Neural progenitor cell (in vitro differentiated cells): ENCODE results near the gene ABHD3. TPM values are rescaled to one million over a fixed set of nuclear protein-coding genes. Genes with fewer than 3 reads are reported as not detected.
A peak's percentile ranks its signal among the peaks of the same experiment; 100 is the strongest.

ENCODE experiments used
- DNase-seq: peaks from one replicate; pipeline ENCODE4 v3.0.0-alpha.2; 2016; ENCODE audit warnings: low spot score
- H2AFZ ChIP-seq: fragments of 200-600 bp; sonication (generic); replicated peaks from 2 replicates; pipeline ENCODE4 v1.6.1; 2016; ENCODE audit warnings: antibody characterized with exemption
- H3F3A ChIP-seq: fragments of 200-600 bp; sonication (generic); 2 replicates; pipeline ENCODE4 v1.6.1; 2016; ENCODE audit warnings: antibody characterized with exemption, low read depth
- H3K27ac ChIP-seq: fragments of 200-600 bp; sonication (generic); 2 replicates; pipeline ENCODE4 v1.5.1; 2016; ENCODE audit warnings: mild to moderate bottlenecking
- H3K27me3 ChIP-seq: fragments of 200-600 bp; sonication (generic); 2 replicates; pipeline ENCODE4 v1.6.1; 2016; ENCODE audit warnings: mild to moderate bottlenecking, moderate library complexity
- H3K36me3 ChIP-seq: fragments of 200-600 bp; sonication (generic); 2 replicates; pipeline ENCODE4 v1.5.1; 2016
- H3K4me1 ChIP-seq: fragments of 200-600 bp; sonication (generic); 2 replicates; pipeline ENCODE4 v1.6.1; 2016; ENCODE audit warnings: mixed run types
- H3K4me2 ChIP-seq: fragments of 200-600 bp; sonication (generic); 2 replicates; pipeline ENCODE4 v1.6.1; 2016
- H3K4me3 ChIP-seq: fragments of 200-600 bp; sonication (generic); 2 replicates; pipeline ENCODE4 v1.5.1; 2016
- H3K79me2 ChIP-seq: fragments of 200-600 bp; sonication (generic); 2 replicates; pipeline ENCODE4 v1.6.1; 2016; ENCODE audit warnings: low read depth
- H3K9ac ChIP-seq: fragments of 200-600 bp; sonication (generic); 2 replicates; pipeline ENCODE4 v1.6.1; 2016
- H3K9me3 ChIP-seq: fragments of 200-600 bp; sonication (generic); 2 replicates; pipeline ENCODE4 v1.5.1; 2016; ENCODE audit warnings: low read depth
- H4K20me1 ChIP-seq: fragments of 200-600 bp; sonication (generic); 2 replicates; pipeline ENCODE4 v1.6.1; 2016; ENCODE audit warnings: low read depth
- H3K27ac Mint-ChIP-seq: 3 replicates; pipeline ENCODE4 v1.8.0; 2021; ENCODE audit warnings: mixed read lengths
- H3K27me3 Mint-ChIP-seq: 2 replicates; pipeline ENCODE4 v1.8.0; 2022; ENCODE audit warnings: low read depth, mild to moderate bottlenecking, inconsistent platforms, moderate library complexity, mixed read lengths; ENCODE audit not compliant: insufficient read depth
- H3K36me3 Mint-ChIP-seq: 3 replicates; pipeline ENCODE4 v1.8.0; 2021; ENCODE audit warnings: mixed read lengths
- H3K4me1 Mint-ChIP-seq: 3 replicates; pipeline ENCODE4 v1.8.0; 2021; ENCODE audit warnings: mixed read lengths
- H3K4me3 Mint-ChIP-seq: 3 replicates; pipeline ENCODE4 v1.8.0; 2021; ENCODE audit warnings: mild to moderate bottlenecking, moderate library complexity, mixed read lengths
- H3K9me3 Mint-ChIP-seq: 3 replicates; pipeline ENCODE4 v1.8.0; 2020; ENCODE audit warnings: mixed read lengths
- CTCF ChIP-seq: fragments of 200-600 bp; sonication (generic); IDR thresholded peaks from 2 replicates; pipeline ENCODE4 v1.5.1; 2017; ENCODE audit warnings: antibody characterized with exemption, mild to moderate bottlenecking
- EZH2 ChIP-seq: fragments of 200-600 bp; sonication (generic); IDR thresholded peaks from 2 replicates; pipeline ENCODE4 v1.6.1; 2017; ENCODE audit warnings: antibody characterized with exemption, mild to moderate bottlenecking, moderate library complexity
- EZH2phosphoT487 ChIP-seq: fragments of 200-600 bp; sonication (generic); IDR thresholded peaks from 2 replicates; pipeline ENCODE4 v1.6.1; 2017; ENCODE audit warnings: antibody characterized with exemption
- total RNA-seq: library from RNA; depleted of rRNA; stranded (reverse); fragments of >200 nt; gene quantifications from 2 replicates; pipeline ENCODE4 v1.2.3, GENCODE V29; 2015; ENCODE audit warnings: low replicate concordance

Gene ABHD3
- total RNA-seq, 1 donor from 2014 or later, result 21.0 TPM

GRCh38 chr18:21702602-21703001 is 2.0 kb downstream of the ABHD3 start:
- Mint-ChIP-seq H3K27me3 (peaks cover 4% of the 10 kb centered on the region), H3K4me1 (peaks cover 13% of the 10 kb centered on the region), H3K4me3 (peak overlapping the region; percentile 92), H3K9me3 (peaks cover 10% of the 10 kb centered on the region), H3K27ac (no peak overlapping the region), H3K36me3 (peaks cover 15% of the 10 kb centered on the region)
- H3K36me3 ChIP-seq, result no peaks in the 10 kb centered on the region
- peaks cover 4% of the 10 kb centered on the region for H3K4me1 ChIP-seq
- peaks cover 14% of the 10 kb centered on the region for H3K27me3 ChIP-seq
- H3K4me3 ChIP-seq, result no peak overlapping the region
- no peak for TF ChIP-seq CTCF
- no peak for TF ChIP-seq EZH2
- TF ChIP-seq EZH2phosphoT487, result no peak
- H3F3A ChIP-seq, result peaks cover 27% of the 10 kb centered on the region
- H3K4me2 ChIP-seq, result peak overlapping the region; percentile 76
- H3K27ac ChIP-seq, result no peak overlapping the region
- DNase-seq, result no peak
- H2AFZ ChIP-seq, result no peak overlapping the region
- H3K9me3 ChIP-seq, result no peaks in the 10 kb centered on the region
- no peaks in the 10 kb centered on the region for H4K20me1 ChIP-seq
- H3K9ac ChIP-seq, result no peak overlapping the region
- no peaks in the 10 kb centered on the region for H3K79me2 ChIP-seq

GRCh38 chr18:21701621-21702020 is 3.0 kb downstream of the ABHD3 start:
- H3K9me3 Mint-ChIP-seq, result peaks cover 10% of the 10 kb centered on the region
- peaks cover 27% of the 10 kb centered on the region for H3F3A ChIP-seq
- no peak overlapping the region for H3K4me3 Mint-ChIP-seq
- H3K27me3 ChIP-seq, result peaks cover 14% of the 10 kb centered on the region
- peaks cover 15% of the 10 kb centered on the region for H3K36me3 Mint-ChIP-seq
- H3K9ac ChIP-seq, result no peak overlapping the region
- H3K79me2 ChIP-seq, result no peaks in the 10 kb centered on the region
- H3K27ac Mint-ChIP-seq, result no peak overlapping the region
- no peaks in the 10 kb centered on the region for H4K20me1 ChIP-seq
- no peaks in the 10 kb centered on the region for H3K9me3 ChIP-seq
- H3K4me3 ChIP-seq, result no peak overlapping the region
- H3K36me3 ChIP-seq, result no peaks in the 10 kb centered on the region
- DNase-seq, result no peak
- no peak overlapping the region for H3K4me2 ChIP-seq
- no peak overlapping the region for H3K27ac ChIP-seq
- TF ChIP-seq EZH2, result no peak
- no peak for TF ChIP-seq CTCF
- no peak for TF ChIP-seq EZH2phosphoT487
- peaks cover 4% of the 10 kb centered on the region for H3K4me1 ChIP-seq
- peaks cover 13% of the 10 kb centered on the region for H3K4me1 Mint-ChIP-seq
- peaks cover 4% of the 10 kb centered on the region for H3K27me3 Mint-ChIP-seq
- no peak overlapping the region for H2AFZ ChIP-seq

GRCh38 chr18:21700528-21701075 is 4.0 kb downstream of the ABHD3 start:
- H3K36me3 ChIP-seq, result no peaks in the 10 kb centered on the region
- Mint-ChIP-seq H3K27ac (no peak overlapping the region), H3K4me3 (no peak overlapping the region), H3K27me3 (peaks cover 3% of the 10 kb centered on the region), H3K9me3 (peaks cover 6% of the 10 kb centered on the region), H3K36me3 (peaks cover 14% of the 10 kb centered on the region), H3K4me1 (peaks cover 13% of the 10 kb centered on the region)
- TF ChIP-seq EZH2, result no peak
- TF ChIP-seq EZH2phosphoT487, result no peak
- TF ChIP-seq CTCF, result no peak
- H3K4me3 ChIP-seq, result no peak overlapping the region
- H3K79me2 ChIP-seq, result no peaks in the 10 kb centered on the region
- peaks cover 4% of the 10 kb centered on the region for H3K4me1 ChIP-seq
- peaks cover 14% of the 10 kb centered on the region for H3K27me3 ChIP-seq
- no peak overlapping the region for H2AFZ ChIP-seq
- H3K9ac ChIP-seq, result no peak overlapping the region
- no peaks in the 10 kb centered on the region for H4K20me1 ChIP-seq
- H3F3A ChIP-seq, result peaks cover 26% of the 10 kb centered on the region
- no peak overlapping the region for H3K27ac ChIP-seq
- H3K4me2 ChIP-seq, result no peak overlapping the region
- H3K9me3 ChIP-seq, result no peaks in the 10 kb centered on the region
- DNase-seq, result no peak
